ENCODE data around the gene SYT12. TPM values are rescaled to one million over a fixed set of nuclear protein-coding genes. Genes with fewer than 3 reads are reported as not detected.

Gene SYT12
- total RNA-seq, 5 donors from 2014 or later (not counting 1 experiment from before 2014, with no cell fraction given), result 0.20 TPM; not detected in 4

- Histone ChIP-seq H3K4me3 (ENCODE audit: control insufficient read depth in 1 of 2, extremely low read depth in 1 of 2, low read length in 1 of 2) (no peak overlapping the region), H3K27me3 (replicated peaks in 1 of 2; ENCODE audit: control insufficient read depth in 2 of 2, extremely low read depth in 1 of 2, insufficient read depth in 2 of 2, low read length in 1 of 2) (peaks cover 0 to 60% of the 10 kb centered on the region in 2 experiments), H3K4me1 (ENCODE audit: control insufficient read depth in 1 of 2, extremely low read depth in 1 of 2, insufficient read depth in 2 of 2, low read length in 2 of 2) (no peaks in the 10 kb centered on the region), H3K9me3 (no peaks in the 10 kb centered on the region), H3K36me3 (ENCODE audit: control insufficient read depth in 2 of 2, extremely low read depth in 1 of 2, insufficient read depth in 1 of 2, low read length in 1 of 2) (no peaks in the 10 kb centered on the region), H3K27ac (ENCODE audit: low read length) (no peak overlapping the region)
- WGBS (ENCODE audit: insufficient coverage), result no CpG with 5 or more reads among the region's 3 CpGs
- Mint-ChIP-seq H3K4me3 (no peak overlapping the region), H3K36me3 (no peaks in the 10 kb centered on the region), H3K9me3 (no peaks in the 10 kb centered on the region), H3K27me3 (peaks cover 3 to 25% of the 10 kb centered on the region in 2 donors), H3K27ac (no peak overlapping the region), H3K4me1 (no peaks in the 10 kb centered on the region)
- ATAC-seq (replicated peaks in 1 of 4) (no peak), DNase-seq (no peak)
- ChIA-PET CTCF (interaction anchor here in 1 of 2 donors (0.6 kb wide), 1 partner anchor 31 kb away, joined by 4 read pairs; no protein-coding TSS in a partner anchor), POLR2A (no interaction called here)
Measured at GRCh38 chr11:67041602-67042001, 18.7 kb downstream of the SYT12 start.

- Mint-ChIP-seq H3K27ac (no peak overlapping the region), H3K4me3 (no peak overlapping the region), H3K36me3 (no peaks in the 10 kb centered on the region), H3K4me1 (no peaks in the 10 kb centered on the region), H3K9me3 (no peaks in the 10 kb centered on the region), H3K27me3 (peaks cover 3 to 27% of the 10 kb centered on the region in 2 donors)
- ATAC-seq (replicated peaks in 1 of 4), result no peak
- Histone ChIP-seq H3K27ac (ENCODE audit: low read length) (no peak overlapping the region), H3K36me3 (ENCODE audit: control insufficient read depth in 2 of 2, extremely low read depth in 1 of 2, insufficient read depth in 1 of 2, low read length in 1 of 2) (no peaks in the 10 kb centered on the region), H3K9me3 (no peaks in the 10 kb centered on the region), H3K4me3 (ENCODE audit: control insufficient read depth in 1 of 2, extremely low read depth in 1 of 2, low read length in 1 of 2) (no peak overlapping the region), H3K4me1 (ENCODE audit: control insufficient read depth in 1 of 2, extremely low read depth in 1 of 2, insufficient read depth in 2 of 2, low read length in 2 of 2) (no peaks in the 10 kb centered on the region), H3K27me3 (replicated peaks in 1 of 2; ENCODE audit: control insufficient read depth in 2 of 2, extremely low read depth in 1 of 2, insufficient read depth in 2 of 2, low read length in 1 of 2) (peaks cover 0 to 59% of the 10 kb centered on the region in 2 experiments)
- ChIA-PET CTCF (interaction anchor here in 1 of 2 donors (0.5 kb wide), 1 partner anchor 1756 kb away, joined by 3 read pairs; no protein-coding TSS in a partner anchor), POLR2A (no interaction called here)
- DNase-seq, result no peak
- WGBS (ENCODE audit: insufficient coverage), result 84% methylated on average over 12 of the region's 18 CpGs
Measured at GRCh38 chr11:67043572-67044349, 20.8 kb downstream of the SYT12 start.

GRCh38 chr11:67044496-67044895 lies 21.6 kb downstream of the SYT12 start:
- POLR2A ChIA-PET, result no interaction called here
- H3K36me3 Mint-ChIP-seq, result no peaks in the 10 kb centered on the region
- H3K4me3 Mint-ChIP-seq, result no peak overlapping the region

GRCh38 chr11:67045314-67045713 lies 22.4 kb downstream of the SYT12 start:
- no peak overlapping the region for H3K4me3 ChIP-seq (ENCODE audit: control insufficient read depth in 1 of 2, extremely low read depth in 1 of 2, low read length in 1 of 2)
- peaks cover 0 to 56% of the 10 kb centered on the region in 2 experiments for H3K27me3 ChIP-seq (replicated peaks in 1 of 2; ENCODE audit: control insufficient read depth in 2 of 2, extremely low read depth in 1 of 2, insufficient read depth in 2 of 2, low read length in 1 of 2)
- H3K9me3 ChIP-seq, result no peaks in the 10 kb centered on the region
- Mint-ChIP-seq H3K9me3 (no peaks in the 10 kb centered on the region), H3K36me3 (no peaks in the 10 kb centered on the region), H3K27ac (no peak overlapping the region), H3K27me3 (peaks cover 3 to 26% of the 10 kb centered on the region in 2 donors), H3K4me3 (no peak overlapping the region), H3K4me1 (no peaks in the 10 kb centered on the region)
- DNase-seq, result no peak
- POLR2A ChIA-PET, result interaction anchor here in 1 of 2 donors (0.6 kb wide), 1 partner anchor 415 kb away, joined by 3 read pairs; no protein-coding TSS in a partner anchor
- no peak for ATAC-seq (replicated peaks in 1 of 4)
- 78% methylated on average over 14 of the region's 14 CpGs for WGBS (ENCODE audit: insufficient coverage)
- H3K4me1 ChIP-seq (ENCODE audit: control insufficient read depth in 1 of 2, extremely low read depth in 1 of 2, insufficient read depth in 2 of 2, low read length in 2 of 2), result no peaks in the 10 kb centered on the region
- H3K27ac ChIP-seq (ENCODE audit: low read length), result no peak overlapping the region
- no peaks in the 10 kb centered on the region for H3K36me3 ChIP-seq (ENCODE audit: control insufficient read depth in 2 of 2, extremely low read depth in 1 of 2, insufficient read depth in 1 of 2, low read length in 1 of 2)
- CTCF ChIA-PET, result no interaction called here

More at GRCh38 chr11:67044496-67044895, 21.6 kb downstream of the SYT12 start:
- H3K4me1 ChIP-seq (ENCODE audit: control insufficient read depth in 1 of 2, extremely low read depth in 1 of 2, insufficient read depth in 2 of 2, low read length in 2 of 2), result no peaks in the 10 kb centered on the region
- ATAC-seq (replicated peaks in 1 of 4) (no peak), DNase-seq (no peak)
- WGBS (ENCODE audit: insufficient coverage), result 17% methylated on average over 14 of the region's 14 CpGs
- no peak overlapping the region for H3K4me3 ChIP-seq (ENCODE audit: control insufficient read depth in 1 of 2, extremely low read depth in 1 of 2, low read length in 1 of 2)
- H3K27ac ChIP-seq (ENCODE audit: low read length), result no peak overlapping the region
- CTCF ChIA-PET, result no interaction called here
- no peaks in the 10 kb centered on the region for H3K36me3 ChIP-seq (ENCODE audit: control insufficient read depth in 2 of 2, extremely low read depth in 1 of 2, insufficient read depth in 1 of 2, low read length in 1 of 2)
- Mint-ChIP-seq H3K9me3 (no peaks in the 10 kb centered on the region), H3K4me1 (no peaks in the 10 kb centered on the region), H3K27ac (no peak overlapping the region), H3K27me3 (peaks cover 3 to 27% of the 10 kb centered on the region in 2 donors)
- H3K9me3 ChIP-seq, result no peaks in the 10 kb centered on the region
- peaks cover 0 to 56% of the 10 kb centered on the region in 2 experiments for H3K27me3 ChIP-seq (replicated peaks in 1 of 2; ENCODE audit: control insufficient read depth in 2 of 2, extremely low read depth in 1 of 2, insufficient read depth in 2 of 2, low read length in 1 of 2)

- no peak overlapping the region for H3K27ac Mint-ChIP-seq
- no peaks in the 10 kb centered on the region for H3K9me3 ChIP-seq
- no peaks in the 10 kb centered on the region for H3K4me1 Mint-ChIP-seq
- no peaks in the 10 kb centered on the region for H3K36me3 ChIP-seq (ENCODE audit: control insufficient read depth in 2 of 2, extremely low read depth in 1 of 2, insufficient read depth in 1 of 2, low read length in 1 of 2)
- no peaks in the 10 kb centered on the region for H3K4me1 ChIP-seq (ENCODE audit: control insufficient read depth in 1 of 2, extremely low read depth in 1 of 2, insufficient read depth in 2 of 2, low read length in 2 of 2)
- peaks cover 0 to 61% of the 10 kb centered on the region in 2 experiments for H3K27me3 ChIP-seq (replicated peaks in 1 of 2; ENCODE audit: control insufficient read depth in 2 of 2, extremely low read depth in 1 of 2, insufficient read depth in 2 of 2, low read length in 1 of 2)
- H3K27me3 Mint-ChIP-seq, result peaks cover 6 to 10% of the 10 kb centered on the region in 2 donors
- DNase-seq (no peak), ATAC-seq (replicated peaks in 1 of 4) (no peak)
- ChIA-PET POLR2A (no interaction called here), CTCF (no interaction called here)
- no peak overlapping the region for H3K4me3 Mint-ChIP-seq
- 90% methylated on average over 22 of the region's 22 CpGs for WGBS (ENCODE audit: insufficient coverage)
- no peak overlapping the region for H3K27ac ChIP-seq (ENCODE audit: low read length)
- H3K4me3 ChIP-seq (ENCODE audit: control insufficient read depth in 1 of 2, extremely low read depth in 1 of 2, low read length in 1 of 2), result no peak overlapping the region
- H3K9me3 Mint-ChIP-seq, result no peaks in the 10 kb centered on the region
- no peaks in the 10 kb centered on the region for H3K36me3 Mint-ChIP-seq
Measured at GRCh38 chr11:67048515-67049130, 25.7 kb downstream of the SYT12 start.

GRCh38 chr11:67050139-67050538 lies 27.2 kb downstream of the SYT12 start:
- H3K27me3 Mint-ChIP-seq, result peaks cover 8 to 10% of the 10 kb centered on the region in 2 donors
- no peak overlapping the region for H3K4me3 ChIP-seq (ENCODE audit: control insufficient read depth in 1 of 2, extremely low read depth in 1 of 2, low read length in 1 of 2)
- 73% methylated on average over 3 of the region's 3 CpGs for WGBS (ENCODE audit: insufficient coverage)
- ATAC-seq (replicated peaks in 1 of 4), result no peak
- ChIA-PET CTCF (interaction anchor here in 1 of 2 donors (0.5 kb wide), 1 partner anchor 14 kb away, joined by 3 read pairs; no protein-coding TSS in a partner anchor), POLR2A (no interaction called here)
- H3K36me3 Mint-ChIP-seq, result no peaks in the 10 kb centered on the region
- no peaks in the 10 kb centered on the region for H3K9me3 ChIP-seq
- H3K4me1 ChIP-seq (ENCODE audit: control insufficient read depth in 1 of 2, extremely low read depth in 1 of 2, insufficient read depth in 2 of 2, low read length in 2 of 2), result peaks cover 0 to under 1% of the 10 kb centered on the region in 2 experiments
- H3K4me1 Mint-ChIP-seq, result peaks cover 0 to 1% (median 0%) of the 10 kb centered on the region in 3 donors
- DNase-seq, result no peak
- H3K9me3 Mint-ChIP-seq, result no peaks in the 10 kb centered on the region
- peaks cover 0 to 63% of the 10 kb centered on the region in 2 experiments for H3K27me3 ChIP-seq (replicated peaks in 1 of 2; ENCODE audit: control insufficient read depth in 2 of 2, extremely low read depth in 1 of 2, insufficient read depth in 2 of 2, low read length in 1 of 2)
- H3K27ac ChIP-seq (ENCODE audit: low read length), result no peak overlapping the region
- H3K4me3 Mint-ChIP-seq, result no peak overlapping the region
- H3K27ac Mint-ChIP-seq, result no peak overlapping the region
- no peaks in the 10 kb centered on the region for H3K36me3 ChIP-seq (ENCODE audit: control insufficient read depth in 2 of 2, extremely low read depth in 1 of 2, insufficient read depth in 1 of 2, low read length in 1 of 2)

Measured in T-cell (primary cell).